CD4-positive, alpha-beta T cell (primary cell): ENCODE measurements around the gene HECTD4. TPM values are rescaled to one million over a fixed set of nuclear protein-coding genes. Genes with fewer than 3 reads are reported as not detected.

Experiments used
- ATAC-seq: fragments of 200-7000 bp; cut with Tn5 transposase; one replicate; pipeline ENCODE4 v1.10.0; 2022; ENCODE audit warnings: mild to moderate bottlenecking; ENCODE audit not compliant: poor library complexity
- CTCF ChIA-PET: fragments of 350-600 bp; sonication (Branson Sonifier 250); formaldehyde crosslinking; loops from one replicate; lab custom pipeline; 2021; ENCODE audit warnings: antibody characterized with exemption, inconsistent platforms; lab: Charles Lee
- POLR2A ChIA-PET: fragments of 350-600 bp; sonication (Branson Sonifier 250); formaldehyde crosslinking; loops from one replicate; lab custom pipeline; 2021; ENCODE audit warnings: antibody characterized with exemption, inconsistent platforms; lab: Charles Lee
- DNase-seq, 14 experiments: peaks; one replicate each; pipeline ENCODE4 v3.0.0-alpha.2; 2013 to 2020; ENCODE audit warnings: mixed read lengths in 2 of 14
- H3K27ac ChIP-seq, 2 donors: one replicate each; pipeline versions ENCODE4 v1.5.1 to v1.7.0; 2013; ENCODE audit warnings: low read length in 2 of 2, low read depth in 1 of 2, mild to moderate bottlenecking in 1 of 2
- H3K27me3 ChIP-seq, 2 experiments: 1 replicate in 1 of 2; 2 replicates in 1 of 2; pipeline versions ENCODE4 v1.6.1 to v1.7.0; 2013; ENCODE audit warnings: low read length in 2 of 2, control low read depth in 1 of 2, mild to moderate bottlenecking in 1 of 2, moderate library complexity in 1 of 2; ENCODE audit not compliant: insufficient read depth in 2 of 2, control insufficient read depth in 1 of 2
- H3K36me3 ChIP-seq: one replicate; pipeline ENCODE4 v1.6.1; 2013; ENCODE audit warnings: low read length, control low read depth; ENCODE audit not compliant: insufficient read depth
- H3K4me1 ChIP-seq: one replicate; pipeline ENCODE4 v1.6.1; 2013; ENCODE audit warnings: low read length, control low read depth; ENCODE audit not compliant: insufficient read depth
- H3K4me3 ChIP-seq: one replicate; pipeline ENCODE4 v1.5.1; 2013; ENCODE audit warnings: mild to moderate bottlenecking, low read length, moderate library complexity
- H3K9me3 ChIP-seq, 2 experiments: 1 replicate in 1 of 2; 2 replicates in 1 of 2; pipeline versions ENCODE4 v1.6.1 to v1.7.0; 2013; ENCODE audit warnings: low read length in 2 of 2, mild to moderate bottlenecking in 2 of 2, control low read depth in 1 of 2, moderate library complexity in 1 of 2; ENCODE audit not compliant: control insufficient read depth in 1 of 2, insufficient read depth in 1 of 2
- H3K27ac Mint-ChIP-seq: one replicate; pipeline ENCODE4 v1.8.0; 2020; ENCODE audit warnings: mixed read lengths
- H3K27me3 Mint-ChIP-seq: one replicate; pipeline ENCODE4 v1.8.0; 2021; ENCODE audit warnings: mixed read lengths
- H3K36me3 Mint-ChIP-seq: one replicate; pipeline ENCODE4 v1.8.0; 2021; ENCODE audit warnings: low read depth, mixed read lengths
- H3K4me1 Mint-ChIP-seq: one replicate; pipeline ENCODE4 v1.8.0; 2021; ENCODE audit warnings: low read depth, mixed read lengths
- H3K4me3 Mint-ChIP-seq: one replicate; pipeline ENCODE4 v1.8.0; 2020; ENCODE audit warnings: mild to moderate bottlenecking, mixed read lengths
- H3K9me3 Mint-ChIP-seq: one replicate; pipeline ENCODE4 v1.8.0; 2020; ENCODE audit warnings: mixed read lengths
- intact Hi-C, 2 experiments: fragments of 100-400 bp; cut with DNase I in 1 of 2; cut with micrococcal nuclease in 1 of 2; formaldehyde crosslinking; loops; one replicate each; pipeline versions ENCODE4 v1.15.1 to v1.9.0; 2023 to 2025; cut with DNase I, micrococcal nuclease
- total RNA-seq, 174 experiments: library from RNA in 2 of 174; stranded (reverse) in 2 of 174; gene quantifications; one replicate each; pipeline ENCODE4 v1.2.3 and lab custom pipeline; 2021 to 2026
- TF ChIP-seq, protein P1 (sequence below): fragments of 200-600 bp; IDR thresholded peaks from one replicate; pipeline ENCODE4 v1.8.0; 2022; ENCODE audit warnings: antibody characterized with exemption, mild to moderate bottlenecking

HECTD4 gene
- total RNA-seq, 2 experiments from 2014 or later = 40.2 to 43.3 TPM

DNA sequence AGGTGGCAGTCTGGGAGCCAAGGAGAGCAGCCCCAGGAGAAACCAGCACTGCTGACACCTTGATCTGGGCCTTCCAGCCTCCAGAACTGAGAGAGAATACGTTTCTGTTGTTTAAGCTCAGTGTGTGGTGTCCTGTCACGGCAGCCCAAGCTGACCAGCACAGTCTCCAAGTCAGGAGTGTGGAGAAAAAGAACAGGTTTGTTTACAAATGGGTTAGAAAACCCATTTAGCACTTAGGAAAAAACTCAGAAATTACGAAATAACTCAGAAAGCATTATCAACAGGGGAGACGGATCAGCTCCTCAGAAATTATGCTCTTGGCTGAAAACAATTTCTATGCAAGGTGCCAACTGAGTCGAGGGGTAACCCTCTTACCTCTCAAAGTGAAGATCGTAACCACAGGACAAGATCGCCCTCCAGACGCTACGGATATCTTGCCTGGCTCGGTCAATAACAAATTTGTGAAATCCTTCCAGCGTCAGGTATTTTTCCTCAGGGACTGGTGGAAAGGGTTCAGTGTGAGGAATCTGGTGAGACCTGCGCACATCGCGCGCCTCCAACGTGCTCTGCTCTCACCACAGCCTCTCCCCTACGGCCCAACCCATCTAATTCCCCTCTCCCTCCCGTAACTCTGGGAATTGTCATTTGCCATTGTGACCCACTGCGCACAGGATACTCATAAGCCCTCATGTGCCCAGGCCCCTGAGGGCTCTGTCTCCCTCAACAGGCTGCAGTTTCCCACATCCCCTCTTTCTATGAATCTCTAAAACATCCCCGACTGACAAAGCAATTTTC lies 206.7 kb downstream of the HECTD4 start:
- Mint-ChIP-seq H3K4me1 (no peaks in the 10 kb centered on the region), H3K4me3 (no peak overlapping the region), H3K27me3 (no peaks in the 10 kb centered on the region), H3K36me3 (peaks cover 56% of the 10 kb centered on the region), H3K27ac (no peak overlapping the region), H3K9me3 (no peaks in the 10 kb centered on the region)
- intact Hi-C loops = no loop called here
- peaks cover 55% of the 10 kb centered on the region for H3K36me3 ChIP-seq
- no peaks in the 10 kb centered on the region for H3K4me1 ChIP-seq
- DNase-seq = no peak
- ATAC-seq = no peak
- TF ChIP-seq, protein P1, sequence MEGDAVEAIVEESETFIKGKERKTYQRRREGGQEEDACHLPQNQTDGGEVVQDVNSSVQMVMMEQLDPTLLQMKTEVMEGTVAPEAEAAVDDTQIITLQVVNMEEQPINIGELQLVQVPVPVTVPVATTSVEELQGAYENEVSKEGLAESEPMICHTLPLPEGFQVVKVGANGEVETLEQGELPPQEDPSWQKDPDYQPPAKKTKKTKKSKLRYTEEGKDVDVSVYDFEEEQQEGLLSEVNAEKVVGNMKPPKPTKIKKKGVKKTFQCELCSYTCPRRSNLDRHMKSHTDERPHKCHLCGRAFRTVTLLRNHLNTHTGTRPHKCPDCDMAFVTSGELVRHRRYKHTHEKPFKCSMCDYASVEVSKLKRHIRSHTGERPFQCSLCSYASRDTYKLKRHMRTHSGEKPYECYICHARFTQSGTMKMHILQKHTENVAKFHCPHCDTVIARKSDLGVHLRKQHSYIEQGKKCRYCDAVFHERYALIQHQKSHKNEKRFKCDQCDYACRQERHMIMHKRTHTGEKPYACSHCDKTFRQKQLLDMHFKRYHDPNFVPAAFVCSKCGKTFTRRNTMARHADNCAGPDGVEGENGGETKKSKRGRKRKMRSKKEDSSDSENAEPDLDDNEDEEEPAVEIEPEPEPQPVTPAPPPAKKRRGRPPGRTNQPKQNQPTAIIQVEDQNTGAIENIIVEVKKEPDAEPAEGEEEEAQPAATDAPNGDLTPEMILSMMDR = no peak
- H3K4me3 ChIP-seq = no peak overlapping the region
- no peaks in the 10 kb centered on the region for H3K27me3 ChIP-seq
- no peak overlapping the region for H3K27ac ChIP-seq
- ChIA-PET CTCF (no interaction called here), POLR2A (no interaction called here)
- no peaks in the 10 kb centered on the region for H3K9me3 ChIP-seq

DNA sequence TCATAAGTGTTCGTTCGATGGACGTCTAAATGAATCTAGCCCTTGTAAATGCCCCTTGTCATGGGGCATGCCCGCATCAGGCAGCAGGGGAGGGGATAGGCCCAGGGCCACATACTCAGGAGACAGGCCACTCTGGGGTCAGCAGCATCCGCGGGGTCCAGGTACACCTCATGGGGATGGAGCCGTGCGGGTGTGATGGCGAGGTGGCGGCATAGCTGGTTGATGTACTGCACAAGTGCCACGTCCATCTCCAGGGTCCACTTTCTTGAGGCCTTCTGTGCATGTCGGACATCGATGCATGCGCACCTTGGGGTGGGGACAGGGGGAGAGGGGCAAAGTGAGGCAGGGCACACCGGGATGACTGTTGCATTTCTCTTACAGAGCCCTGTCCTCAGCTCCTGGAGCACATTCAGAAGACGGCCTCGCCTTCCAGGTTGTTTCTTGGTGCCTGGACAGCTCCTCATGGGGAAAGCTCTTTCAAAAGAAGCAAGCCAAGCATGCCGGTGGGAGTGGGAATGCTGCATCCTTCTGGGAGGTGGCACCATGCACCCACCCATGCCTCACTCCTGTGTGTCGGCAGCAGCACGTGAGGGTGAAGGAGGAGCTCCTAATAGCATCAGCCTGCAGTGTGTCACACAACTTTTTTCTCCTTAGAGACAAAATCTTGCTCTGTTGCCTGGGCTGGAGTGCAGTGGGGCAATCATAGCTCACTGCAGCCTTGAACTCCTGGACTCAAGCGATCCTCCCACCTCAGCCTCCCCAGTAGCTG lies 209.5 kb downstream of the HECTD4 start:
- Histone ChIP-seq H3K4me3 (no peak overlapping the region), H3K9me3 (no peaks in the 10 kb centered on the region), H3K36me3 (peaks cover 37% of the 10 kb centered on the region), H3K4me1 (no peaks in the 10 kb centered on the region), H3K27ac (no peak overlapping the region), H3K27me3 (no peaks in the 10 kb centered on the region)
- ChIA-PET CTCF (no interaction called here), POLR2A (no interaction called here)
- peaks cover 49% of the 10 kb centered on the region for H3K36me3 Mint-ChIP-seq
- DNase-seq (no peak), ATAC-seq (no peak)
- no peak overlapping the region for H3K27ac Mint-ChIP-seq
- H3K4me3 Mint-ChIP-seq = no peak overlapping the region
- H3K27me3 Mint-ChIP-seq = no peaks in the 10 kb centered on the region
- TF ChIP-seq, protein P1 = no peak
- H3K9me3 Mint-ChIP-seq = no peaks in the 10 kb centered on the region
- H3K4me1 Mint-ChIP-seq = no peaks in the 10 kb centered on the region
- intact Hi-C loops = no loop called here

DNA sequence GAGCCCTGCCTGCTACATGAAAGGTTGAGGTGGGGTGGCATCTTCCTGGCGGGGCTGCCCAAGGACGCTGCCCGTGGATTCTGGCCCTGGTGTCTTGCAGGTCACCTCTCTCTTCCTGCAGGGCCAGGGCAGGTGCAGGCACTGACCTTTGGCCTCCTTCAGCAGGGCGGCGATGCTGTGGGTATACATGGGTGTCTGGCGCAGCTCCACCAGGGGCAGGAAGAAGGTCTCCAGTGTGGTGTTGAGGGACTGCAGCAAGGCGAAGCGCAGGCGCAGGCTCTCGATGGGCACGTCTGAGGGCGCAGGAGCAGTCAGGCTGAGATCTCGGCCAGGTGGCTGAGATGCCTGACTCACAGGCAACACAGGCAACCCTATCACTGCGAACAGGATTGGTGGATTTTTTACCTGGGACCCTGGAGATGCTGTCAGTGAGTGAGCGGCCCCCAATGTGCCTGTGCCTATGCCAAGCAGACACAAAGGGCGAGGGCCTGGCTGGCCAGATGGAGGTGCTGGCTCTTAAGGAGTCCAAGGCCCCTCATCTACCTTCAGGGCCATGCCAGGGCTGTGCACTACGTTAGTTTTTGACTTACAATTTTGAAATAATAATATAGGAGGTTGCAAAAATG lies 211.1 kb downstream of the HECTD4 start:
- POLR2A ChIA-PET = no interaction called here
- peaks cover 38% of the 10 kb centered on the region for H3K36me3 Mint-ChIP-seq
- no peak overlapping the region for H3K27ac ChIP-seq
- H3K27ac Mint-ChIP-seq = no peak overlapping the region
- no peak overlapping the region for H3K4me3 ChIP-seq
- no peaks in the 10 kb centered on the region for H3K4me1 Mint-ChIP-seq
- no peak for DNase-seq
- no peaks in the 10 kb centered on the region for H3K27me3 ChIP-seq
- no peak for ATAC-seq
- peaks cover 37% of the 10 kb centered on the region for H3K36me3 ChIP-seq
- H3K4me1 ChIP-seq = no peaks in the 10 kb centered on the region
- H3K9me3 Mint-ChIP-seq = no peaks in the 10 kb centered on the region
- TF ChIP-seq, protein P1 = no peak
- CTCF ChIA-PET = no interaction called here
- H3K27me3 Mint-ChIP-seq = no peaks in the 10 kb centered on the region
- no peaks in the 10 kb centered on the region for H3K9me3 ChIP-seq
- no peak overlapping the region for H3K4me3 Mint-ChIP-seq
- intact Hi-C loops = no loop called here
